GM10266 (cell line): ENCODE measurements around the gene AMZ1.

Source experiments
- DNase-seq: peaks from one replicate; pipeline ENCODE4 v3.0.0; 2012; ENCODE audit errors: extremely low spot score
- CTCF ChIP-seq: IDR thresholded peaks from 2 replicates; pipeline ENCODE4 v1.5.1; 2012; ENCODE audit warnings: mild to moderate bottlenecking, low read depth; ENCODE audit not compliant: control insufficient read depth, insufficient read depth; ENCODE audit errors: missing control alignments

Gene AMZ1, protein sequence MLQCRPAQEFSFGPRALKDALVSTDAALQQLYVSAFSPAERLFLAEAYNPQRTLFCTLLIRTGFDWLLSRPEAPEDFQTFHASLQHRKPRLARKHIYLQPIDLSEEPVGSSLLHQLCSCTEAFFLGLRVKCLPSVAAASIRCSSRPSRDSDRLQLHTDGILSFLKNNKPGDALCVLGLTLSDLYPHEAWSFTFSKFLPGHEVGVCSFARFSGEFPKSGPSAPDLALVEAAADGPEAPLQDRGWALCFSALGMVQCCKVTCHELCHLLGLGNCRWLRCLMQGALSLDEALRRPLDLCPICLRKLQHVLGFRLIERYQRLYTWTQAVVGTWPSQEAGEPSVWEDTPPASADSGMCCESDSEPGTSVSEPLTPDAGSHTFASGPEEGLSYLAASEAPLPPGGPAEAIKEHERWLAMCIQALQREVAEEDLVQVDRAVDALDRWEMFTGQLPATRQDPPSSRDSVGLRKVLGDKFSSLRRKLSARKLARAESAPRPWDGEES

GRCh38 chr7:2687881-2688318 lies at the start of gene AMZ1:
AMZ1 (plus strand) TSS chr7:2688202; CDS start chr7:2700452, 12,250 bp downstream.
- TF ChIP-seq CTCF, result no peak
- DNase-seq, result no peak

GRCh38 chr7:2638224-2638991 lies 49.6 kb upstream of the AMZ1 start:
- no peak for TF ChIP-seq CTCF
- no peak for DNase-seq

DNA sequence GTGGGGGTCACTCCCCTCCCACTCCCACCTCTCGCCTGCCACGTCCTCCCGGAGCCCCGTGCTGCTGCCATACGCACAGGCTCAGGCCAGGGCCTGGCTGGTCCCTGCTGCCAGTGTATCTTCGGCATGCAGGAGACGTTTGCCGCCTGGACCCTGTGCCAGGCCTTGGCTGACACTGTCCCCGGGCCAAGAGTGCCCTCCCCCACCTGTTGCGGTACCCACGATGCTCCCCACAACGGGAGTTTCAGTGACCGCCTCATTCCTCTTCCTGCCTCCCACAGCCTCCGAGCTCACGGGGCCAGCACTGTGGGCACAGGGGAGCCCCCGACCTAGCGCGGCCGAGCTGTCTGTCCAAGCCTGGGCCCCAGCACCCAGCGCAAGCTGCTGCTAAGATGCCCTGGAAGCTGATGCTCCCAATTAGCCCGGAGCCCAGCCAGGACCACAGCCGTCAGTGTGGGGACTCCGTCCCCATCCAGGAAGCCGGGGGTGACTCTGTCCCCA lies 48.8 kb upstream of the AMZ1 start:
- no peak for DNase-seq
- no peak for TF ChIP-seq CTCF

DNA sequence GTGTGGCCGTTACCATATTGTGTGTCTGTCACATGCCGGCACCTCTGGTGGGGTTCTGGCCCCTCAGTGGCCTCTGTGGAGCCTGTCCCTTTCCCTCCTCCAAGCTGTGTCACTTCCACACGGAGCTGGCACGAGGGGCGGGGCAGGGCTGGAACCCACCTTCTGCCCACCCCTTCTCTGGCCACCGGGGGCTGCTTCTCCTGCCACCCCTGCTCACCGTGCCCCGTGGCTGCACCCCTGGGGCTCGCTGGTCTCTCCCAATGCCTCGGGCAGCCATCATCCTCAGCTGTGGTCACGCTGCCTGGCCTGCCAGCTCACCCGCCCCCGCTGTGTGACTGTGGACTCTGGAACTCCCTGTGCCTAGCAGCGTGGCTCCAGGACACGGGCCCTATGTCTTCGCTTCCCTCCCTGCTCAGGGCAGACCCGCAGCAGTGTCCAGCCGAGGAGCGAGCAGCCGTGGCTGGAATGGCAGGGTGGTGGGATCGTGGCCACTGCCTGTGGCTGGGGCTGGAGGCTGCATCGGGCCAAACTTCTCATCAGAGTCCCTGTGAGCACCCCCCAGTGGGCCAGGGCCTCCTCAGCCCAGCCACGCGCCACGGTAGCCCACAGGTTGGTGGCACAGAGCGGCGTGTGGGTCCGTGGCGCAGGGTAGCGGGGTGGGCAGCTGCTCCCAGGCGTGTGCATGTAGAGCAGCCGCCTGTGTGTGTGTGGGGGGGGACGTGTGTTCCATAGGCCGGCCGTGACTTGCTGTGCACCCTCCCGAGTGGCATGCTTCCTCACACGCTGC lies 48.1 kb upstream of the AMZ1 start:
- no peak for TF ChIP-seq CTCF
- DNase-seq, result no peak

GRCh38 chr7:2640482-2640830 lies 47.5 kb upstream of the AMZ1 start:
- no peak for TF ChIP-seq CTCF
- DNase-seq, result no peak

DNA sequence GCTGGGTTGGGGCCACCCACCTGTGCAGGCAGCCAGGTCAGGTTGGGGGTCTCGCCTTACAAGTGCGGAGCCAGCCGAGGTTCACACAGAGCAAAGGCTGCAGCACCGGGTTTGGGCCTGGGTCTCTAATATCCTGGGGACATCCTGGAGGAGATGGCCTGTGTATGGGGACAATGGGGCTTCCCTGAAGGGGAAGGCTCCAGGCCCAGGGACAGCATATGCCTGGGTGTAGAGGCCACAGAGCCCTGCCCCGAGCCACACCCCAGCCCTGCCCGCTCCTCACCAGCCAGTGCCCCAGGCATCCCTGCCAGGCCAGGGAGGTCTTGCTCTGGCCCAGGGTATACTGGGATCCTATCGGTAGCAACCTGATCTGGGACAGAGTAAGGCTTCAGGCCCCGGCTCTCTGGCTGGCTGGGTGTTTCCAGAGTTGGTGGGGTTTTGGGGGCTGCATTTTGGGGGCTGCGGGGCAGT lies 47.1 kb upstream of the AMZ1 start:
- TF ChIP-seq CTCF, result no peak

More for the DNA sequence above, 47.1 kb upstream of the AMZ1 start:
- no peak for DNase-seq
